ENCODE measurements around the gene CFAP157.

Gene CFAP157

GRCh38 chr9:127706836-127707241, at the start of gene CFAP157:
Gene CFAP157 (plus strand): TSS chr9:127706988. CDS start chr9:127707032, 44 bp downstream.
- DNase-seq (ENCODE audit: low read depth in 1 of 2, low spot score in 1 of 2) = no peak

- no peak for DNase-seq (ENCODE audit: low read depth in 1 of 2, low spot score in 1 of 2)
Measured at GRCh38 chr9:127658428-127658827, 48.4 kb upstream of the CFAP157 start.

- DNase-seq (ENCODE audit: low read depth in 1 of 2, low spot score in 1 of 2) = no peak
Measured at GRCh38 chr9:127660886-127661741, 45.7 kb upstream of the CFAP157 start.

- DNase-seq (ENCODE audit: low read depth in 1 of 2, low spot score in 1 of 2) = no peak
Measured at GRCh38 chr9:127662617-127663016, 44.2 kb upstream of the CFAP157 start.

GRCh38 chr9:127664324-127664677, 42.5 kb upstream of the CFAP157 start:
- no peak for DNase-seq (ENCODE audit: low read depth in 1 of 2, low spot score in 1 of 2)

- DNase-seq (ENCODE audit: low read depth in 1 of 2, low spot score in 1 of 2) = no peak
Measured at GRCh38 chr9:127664678-127665507, 41.9 kb upstream of the CFAP157 start.

GRCh38 chr9:127667127-127667844, 39.5 kb upstream of the CFAP157 start:
- DNase-seq (ENCODE audit: low read depth in 1 of 2, low spot score in 1 of 2) = no peak

GRCh38 chr9:127667906-127668305, 38.9 kb upstream of the CFAP157 start:
- no peak for DNase-seq (ENCODE audit: low read depth in 1 of 2, low spot score in 1 of 2)

GRCh38 chr9:127673234-127673633, 33.6 kb upstream of the CFAP157 start:
- DNase-seq (ENCODE audit: low read depth in 1 of 2, low spot score in 1 of 2) = no peak

GRCh38 chr9:127676638-127677037, 30.1 kb upstream of the CFAP157 start:
- no peak for DNase-seq (ENCODE audit: low read depth in 1 of 2, low spot score in 1 of 2)

- DNase-seq (ENCODE audit: low read depth in 1 of 2, low spot score in 1 of 2) = no peak
Measured at GRCh38 chr9:127679506-127679905, 27.3 kb upstream of the CFAP157 start.

GRCh38 chr9:127680226-127680625, 26.6 kb upstream of the CFAP157 start:
- DNase-seq (ENCODE audit: low read depth in 1 of 2, low spot score in 1 of 2) = no peak

- no peak for DNase-seq (ENCODE audit: low read depth in 1 of 2, low spot score in 1 of 2)
Measured at GRCh38 chr9:127680846-127681245, 25.9 kb upstream of the CFAP157 start.

- no peak for DNase-seq (ENCODE audit: low read depth in 1 of 2, low spot score in 1 of 2)
Measured at GRCh38 chr9:127682351-127683136, 24.2 kb upstream of the CFAP157 start.

- no peak for DNase-seq (ENCODE audit: low read depth in 1 of 2, low spot score in 1 of 2)
Measured at GRCh38 chr9:127683723-127684122, 23.1 kb upstream of the CFAP157 start.

GRCh38 chr9:127684576-127684975, 22.2 kb upstream of the CFAP157 start:
- no peak for DNase-seq (ENCODE audit: low read depth in 1 of 2, low spot score in 1 of 2)

GRCh38 chr9:127686461-127687393, 20.1 kb upstream of the CFAP157 start:
- no peak for DNase-seq (ENCODE audit: low read depth in 1 of 2, low spot score in 1 of 2)

- no peak for DNase-seq (ENCODE audit: low read depth in 1 of 2, low spot score in 1 of 2)
Measured at GRCh38 chr9:127689329-127690000, 17.3 kb upstream of the CFAP157 start.

- no peak for DNase-seq (ENCODE audit: low read depth in 1 of 2, low spot score in 1 of 2)
Measured at GRCh38 chr9:127690735-127691134, 16.1 kb upstream of the CFAP157 start.
